Neural progenitor cell (in vitro differentiated cells): Measurements from ENCODE around the gene AAMP.

ENCODE experiments used
- EZH2phosphoT487 ChIP-seq: fragments of 200-600 bp; sonication (generic); IDR thresholded peaks from 2 replicates; pipeline ENCODE4 v1.6.1; 2017; ENCODE audit warnings: antibody characterized with exemption
- TF ChIP-seq, protein P1 (sequence below): fragments of 200-600 bp; sonication (generic); IDR thresholded peaks from 2 replicates; pipeline ENCODE4 v1.5.1; 2017; ENCODE audit warnings: antibody characterized with exemption, mild to moderate bottlenecking

GRCh38 chr2:218236829-218237228 lies 33.1 kb downstream of the AAMP start:
- TF ChIP-seq, protein P1, sequence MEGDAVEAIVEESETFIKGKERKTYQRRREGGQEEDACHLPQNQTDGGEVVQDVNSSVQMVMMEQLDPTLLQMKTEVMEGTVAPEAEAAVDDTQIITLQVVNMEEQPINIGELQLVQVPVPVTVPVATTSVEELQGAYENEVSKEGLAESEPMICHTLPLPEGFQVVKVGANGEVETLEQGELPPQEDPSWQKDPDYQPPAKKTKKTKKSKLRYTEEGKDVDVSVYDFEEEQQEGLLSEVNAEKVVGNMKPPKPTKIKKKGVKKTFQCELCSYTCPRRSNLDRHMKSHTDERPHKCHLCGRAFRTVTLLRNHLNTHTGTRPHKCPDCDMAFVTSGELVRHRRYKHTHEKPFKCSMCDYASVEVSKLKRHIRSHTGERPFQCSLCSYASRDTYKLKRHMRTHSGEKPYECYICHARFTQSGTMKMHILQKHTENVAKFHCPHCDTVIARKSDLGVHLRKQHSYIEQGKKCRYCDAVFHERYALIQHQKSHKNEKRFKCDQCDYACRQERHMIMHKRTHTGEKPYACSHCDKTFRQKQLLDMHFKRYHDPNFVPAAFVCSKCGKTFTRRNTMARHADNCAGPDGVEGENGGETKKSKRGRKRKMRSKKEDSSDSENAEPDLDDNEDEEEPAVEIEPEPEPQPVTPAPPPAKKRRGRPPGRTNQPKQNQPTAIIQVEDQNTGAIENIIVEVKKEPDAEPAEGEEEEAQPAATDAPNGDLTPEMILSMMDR = no peak
- no peak for TF ChIP-seq EZH2phosphoT487
